Upper lobe of right lung (tissue), 1 donor: ENCODE results near the gene CFAP299. TPM values are rescaled to one million over a fixed set of nuclear protein-coding genes. Genes with fewer than 3 reads are reported as not detected.
"Not testable (repeated sequence)": the region's sequence is repeated elsewhere in the genome, so short reads cannot be mapped to it uniquely, and the experiment has no call there.

Experiments
- ATAC-seq: fragments of 200-7000 bp; cut with Tn5 transposase; one replicate; pipeline ENCODE4 v1.9.1; 2020; ENCODE audit warnings: mild to moderate bottlenecking, moderate library complexity
- DNase-seq: peaks from one replicate; pipeline ENCODE4 v3.0.0-alpha.2; 2020
- H3K27ac ChIP-seq: fragments of 200-600 bp; one replicate; pipeline ENCODE4 v1.8.0; 2022
- H3K27me3 ChIP-seq: fragments of 200-600 bp; one replicate; pipeline ENCODE4 v1.8.0; 2022; ENCODE audit warnings: mild to moderate bottlenecking
- H3K36me3 ChIP-seq: fragments of 200-600 bp; one replicate; pipeline ENCODE4 v1.8.0; 2022
- H3K4me1 ChIP-seq: fragments of 200-600 bp; one replicate; pipeline ENCODE4 v1.8.0; 2022
- H3K4me3 ChIP-seq: fragments of 200-600 bp; one replicate; pipeline ENCODE4 v1.8.0; 2022; ENCODE audit warnings: mild to moderate bottlenecking
- H3K9me3 ChIP-seq: fragments of 200-600 bp; one replicate; pipeline ENCODE4 v1.8.0; 2022
- CTCF ChIP-seq: fragments of 200-600 bp; IDR thresholded peaks from one replicate; pipeline ENCODE4 v1.8.0; 2022; ENCODE audit warnings: antibody characterized with exemption
- intact Hi-C: fragments of 100-400 bp; cut with DNase I; formaldehyde crosslinking; loops from one replicate; pipeline ENCODE4 v1.11.0; 2022
- total RNA-seq: library from RNA; stranded (reverse); fragmentation: NEBNext Ultra II Directional; extraction: Animal tissue kit (Norgen Biotek cat#: 25700); gene quantifications from one replicate; pipeline ENCODE4 v1.2.1, GENCODE V29; 2021
- donor health status: DM: no; HTN: yes; CAD: no; lungs with severe emphysema.

Gene CFAP299
- total RNA-seq, 1 donor from 2014 or later = not detected

- H3K4me3 ChIP-seq = no peak overlapping the region
- H3K27me3 ChIP-seq = no peaks in the 10 kb centered on the region
- DNase-seq (no peak), ATAC-seq (no peak)
- intact Hi-C loops = no loop called here
- no peaks in the 10 kb centered on the region for H3K9me3 ChIP-seq
- no peaks in the 10 kb centered on the region for H3K4me1 ChIP-seq
- no peak for TF ChIP-seq CTCF
- no peaks in the 10 kb centered on the region for H3K36me3 ChIP-seq
- no peak overlapping the region for H3K27ac ChIP-seq
These were observed 454.6 kb downstream of the CFAP299 start for GRCh38 chr4:80790152-80790551.

- ATAC-seq, H3K9me3 ChIP-seq, DNase-seq, H3K4me1 ChIP-seq, H3K36me3 ChIP-seq, H3K4me3 ChIP-seq, intact Hi-C loops, H3K27me3 ChIP-seq, H3K27ac ChIP-seq: not testable (repeated sequence)
These were observed 458.1 kb downstream of the CFAP299 start for GRCh38 chr4:80793660-80794059.

- H3K4me3 ChIP-seq = no peak overlapping the region
- no peaks in the 10 kb centered on the region for H3K27me3 ChIP-seq
- no peak for TF ChIP-seq CTCF
These were observed 462.6 kb downstream of the CFAP299 start for GRCh38 chr4:80798082-80798481.

GRCh38 chr4:80800719-80801118, 465.2 kb downstream of the CFAP299 start:
- H3K9me3 ChIP-seq, H3K4me3 ChIP-seq, ATAC-seq, H3K27ac ChIP-seq, H3K27me3 ChIP-seq, H3K4me1 ChIP-seq, DNase-seq, H3K36me3 ChIP-seq, intact Hi-C loops: not testable (repeated sequence)

More at GRCh38 chr4:80798082-80798481, 462.6 kb downstream of the CFAP299 start:
- ATAC-seq (no peak), DNase-seq (no peak)
- Histone ChIP-seq H3K36me3 (no peaks in the 10 kb centered on the region), H3K4me1 (no peaks in the 10 kb centered on the region), H3K9me3 (peaks cover 6% of the 10 kb centered on the region), H3K27ac (no peak overlapping the region)
- intact Hi-C loops = no loop called here

GRCh38 chr4:80803337-80803736, 467.8 kb downstream of the CFAP299 start:
- Histone ChIP-seq H3K27me3 (no peaks in the 10 kb centered on the region), H3K36me3 (no peaks in the 10 kb centered on the region), H3K9me3 (no peaks in the 10 kb centered on the region), H3K27ac (no peak overlapping the region), H3K4me1 (no peaks in the 10 kb centered on the region), H3K4me3 (no peak overlapping the region)
- ATAC-seq = no peak
- DNase-seq = no peak
- intact Hi-C loops = no loop called here
- TF ChIP-seq CTCF = no peak

- H3K36me3 ChIP-seq = no peaks in the 10 kb centered on the region
- no peak overlapping the region for H3K27ac ChIP-seq
- no peaks in the 10 kb centered on the region for H3K4me1 ChIP-seq
- H3K4me3 ChIP-seq = no peak overlapping the region
- no peaks in the 10 kb centered on the region for H3K9me3 ChIP-seq
- intact Hi-C loops = no loop called here
- ATAC-seq = no peak
- no peaks in the 10 kb centered on the region for H3K27me3 ChIP-seq
- no peak for DNase-seq
- no peak for TF ChIP-seq CTCF
These were observed 470.9 kb downstream of the CFAP299 start for GRCh38 chr4:80806472-80806871.

GRCh38 chr4:80809039-80809729, 473.7 kb downstream of the CFAP299 start:
- H3K9me3 ChIP-seq = no peaks in the 10 kb centered on the region
- no peak for ATAC-seq
- no peak overlapping the region for H3K4me3 ChIP-seq
- intact Hi-C loops = no loop called here
- no peak overlapping the region for H3K27ac ChIP-seq
- no peaks in the 10 kb centered on the region for H3K36me3 ChIP-seq
- TF ChIP-seq CTCF = no peak
- DNase-seq = no peak
- no peaks in the 10 kb centered on the region for H3K27me3 ChIP-seq
- H3K4me1 ChIP-seq = no peaks in the 10 kb centered on the region
